GM19043 (cell line): ENCODE measurements around the gene MYOF.

Experiments used
- ATAC-seq: cut with Tn5 transposase; IDR thresholded peaks from one replicate; pipeline ENCODE4 v1.9.1; 2021; ENCODE audit warnings: low read depth; ENCODE audit not compliant: unreplicated experiment

Gene MYOF, protein sequence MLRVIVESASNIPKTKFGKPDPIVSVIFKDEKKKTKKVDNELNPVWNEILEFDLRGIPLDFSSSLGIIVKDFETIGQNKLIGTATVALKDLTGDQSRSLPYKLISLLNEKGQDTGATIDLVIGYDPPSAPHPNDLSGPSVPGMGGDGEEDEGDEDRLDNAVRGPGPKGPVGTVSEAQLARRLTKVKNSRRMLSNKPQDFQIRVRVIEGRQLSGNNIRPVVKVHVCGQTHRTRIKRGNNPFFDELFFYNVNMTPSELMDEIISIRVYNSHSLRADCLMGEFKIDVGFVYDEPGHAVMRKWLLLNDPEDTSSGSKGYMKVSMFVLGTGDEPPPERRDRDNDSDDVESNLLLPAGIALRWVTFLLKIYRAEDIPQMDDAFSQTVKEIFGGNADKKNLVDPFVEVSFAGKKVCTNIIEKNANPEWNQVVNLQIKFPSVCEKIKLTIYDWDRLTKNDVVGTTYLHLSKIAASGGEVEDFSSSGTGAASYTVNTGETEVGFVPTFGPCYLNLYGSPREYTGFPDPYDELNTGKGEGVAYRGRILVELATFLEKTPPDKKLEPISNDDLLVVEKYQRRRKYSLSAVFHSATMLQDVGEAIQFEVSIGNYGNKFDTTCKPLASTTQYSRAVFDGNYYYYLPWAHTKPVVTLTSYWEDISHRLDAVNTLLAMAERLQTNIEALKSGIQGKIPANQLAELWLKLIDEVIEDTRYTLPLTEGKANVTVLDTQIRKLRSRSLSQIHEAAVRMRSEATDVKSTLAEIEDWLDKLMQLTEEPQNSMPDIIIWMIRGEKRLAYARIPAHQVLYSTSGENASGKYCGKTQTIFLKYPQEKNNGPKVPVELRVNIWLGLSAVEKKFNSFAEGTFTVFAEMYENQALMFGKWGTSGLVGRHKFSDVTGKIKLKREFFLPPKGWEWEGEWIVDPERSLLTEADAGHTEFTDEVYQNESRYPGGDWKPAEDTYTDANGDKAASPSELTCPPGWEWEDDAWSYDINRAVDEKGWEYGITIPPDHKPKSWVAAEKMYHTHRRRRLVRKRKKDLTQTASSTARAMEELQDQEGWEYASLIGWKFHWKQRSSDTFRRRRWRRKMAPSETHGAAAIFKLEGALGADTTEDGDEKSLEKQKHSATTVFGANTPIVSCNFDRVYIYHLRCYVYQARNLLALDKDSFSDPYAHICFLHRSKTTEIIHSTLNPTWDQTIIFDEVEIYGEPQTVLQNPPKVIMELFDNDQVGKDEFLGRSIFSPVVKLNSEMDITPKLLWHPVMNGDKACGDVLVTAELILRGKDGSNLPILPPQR (N-terminal part only)

DNA sequence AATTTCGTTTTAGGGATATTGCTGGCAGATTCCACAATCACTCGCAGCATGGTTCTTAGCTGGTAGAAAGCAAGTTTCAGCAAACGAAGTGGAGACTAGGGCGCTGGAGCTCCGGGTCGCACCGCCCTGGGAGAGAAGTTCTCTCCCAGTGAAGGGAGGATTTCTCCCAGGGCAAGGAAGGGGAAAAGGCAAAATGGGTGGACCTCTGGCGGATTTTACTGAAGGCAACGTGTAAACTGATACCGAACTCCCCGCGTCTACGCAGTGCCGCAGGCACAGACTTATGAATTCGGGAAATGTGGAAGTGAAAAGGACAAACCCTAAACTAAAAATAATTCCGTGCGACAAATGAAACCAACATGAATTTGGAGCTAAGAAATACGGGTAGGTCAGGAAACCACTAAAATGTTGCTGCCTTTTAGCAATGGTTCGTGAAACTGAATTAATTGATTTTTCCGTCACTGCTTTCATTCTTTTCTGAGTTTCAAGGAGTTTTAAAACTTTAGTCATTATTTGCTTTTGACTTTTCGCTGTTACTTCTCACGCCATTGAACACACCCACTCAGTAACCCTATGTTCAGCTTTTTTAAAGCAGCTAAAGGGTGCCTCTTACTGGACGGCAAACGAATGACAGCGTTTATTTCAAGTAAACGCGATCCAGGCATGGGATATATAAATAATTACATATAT, at the start of gene MYOF:
TSS of gene MYOF (minus strand) at position 190 of the 690 bp plus-strand sequence. CDS start at position 50, 140 bp downstream.
- peak; percentile 84 for ATAC-seq

DNA sequence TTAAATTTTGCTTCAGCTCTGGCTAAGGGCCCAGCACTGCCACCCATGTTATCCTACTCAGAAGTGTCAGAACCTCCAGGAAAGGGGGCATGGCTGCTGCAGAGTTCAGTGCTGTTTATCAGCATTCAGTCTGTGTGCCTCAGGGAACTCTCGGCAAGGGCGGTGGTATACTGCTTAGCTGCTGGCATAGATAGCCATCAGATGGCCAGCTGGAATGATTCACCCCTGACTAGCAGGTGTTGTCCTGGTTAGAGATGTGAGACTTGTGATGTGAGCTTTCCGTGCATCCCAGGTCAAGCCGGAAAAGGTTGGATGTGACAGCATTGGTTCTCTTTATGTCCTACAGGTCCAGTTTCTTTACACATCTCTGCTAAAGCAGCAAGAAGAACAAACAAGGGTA, 36.4 kb upstream of the MYOF start:
- no peak for ATAC-seq

DNA sequence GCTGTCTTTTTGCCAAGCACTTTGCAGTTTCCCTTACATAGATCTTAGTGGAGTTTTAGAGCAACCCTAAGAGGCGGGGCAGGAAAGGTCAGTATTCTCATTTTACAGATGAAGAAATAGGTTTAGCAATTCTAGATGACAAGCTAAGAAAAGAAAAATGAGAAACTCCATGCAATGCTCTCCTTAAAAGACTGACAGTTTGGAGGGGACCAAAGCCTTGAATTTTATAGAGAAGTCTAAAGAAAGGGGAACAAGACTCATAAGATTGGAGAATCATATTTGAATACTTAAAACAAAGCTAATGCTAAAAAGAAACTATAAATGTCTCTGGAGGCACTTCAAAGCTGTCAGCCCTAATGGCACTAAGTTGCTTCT, 33.9 kb upstream of the MYOF start:
- no peak for ATAC-seq

DNA sequence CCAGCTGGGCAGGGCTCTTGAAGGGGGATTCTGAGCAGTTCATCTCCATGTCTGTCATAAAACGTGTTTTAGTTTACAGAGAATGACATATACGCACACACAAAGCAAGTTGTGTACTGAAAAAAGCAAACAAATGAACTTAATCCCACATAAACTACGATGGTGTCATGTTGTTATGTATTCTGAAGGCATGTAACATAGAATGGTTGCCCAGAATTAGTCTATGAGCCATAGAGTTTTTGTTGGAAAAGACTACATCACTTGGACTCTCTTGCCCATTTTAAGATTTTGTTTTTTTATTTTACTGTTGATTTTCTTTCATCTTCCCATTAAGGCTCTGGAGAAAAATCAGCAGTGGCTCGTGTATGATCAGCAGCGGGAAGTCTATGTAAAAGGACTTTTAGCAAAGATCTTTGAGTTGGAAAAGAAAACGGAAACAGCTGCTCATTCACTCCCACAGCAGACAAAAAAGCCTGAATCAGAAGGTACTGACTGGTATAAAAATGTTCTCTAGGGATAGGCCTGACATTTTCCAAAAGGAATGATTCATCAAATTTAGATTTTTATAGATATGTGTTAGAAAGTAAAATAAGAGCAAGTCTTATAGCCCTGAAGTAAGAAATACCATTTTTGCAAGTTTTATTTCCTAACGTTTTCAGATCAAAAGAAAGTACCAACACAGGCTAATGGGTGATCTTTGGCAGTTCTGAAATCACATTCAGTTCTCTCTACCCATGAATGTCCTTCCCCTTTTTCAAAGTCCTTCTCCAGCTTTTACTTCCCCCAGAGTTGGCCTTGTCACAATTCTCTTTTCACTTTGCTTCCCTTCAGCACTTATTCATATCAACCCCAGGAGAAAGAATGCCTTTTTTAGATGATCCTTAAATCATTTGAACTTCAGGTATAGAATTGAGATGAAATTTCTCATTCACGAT, 33.2 kb upstream of the MYOF start:
- ATAC-seq, result no peak

DNA sequence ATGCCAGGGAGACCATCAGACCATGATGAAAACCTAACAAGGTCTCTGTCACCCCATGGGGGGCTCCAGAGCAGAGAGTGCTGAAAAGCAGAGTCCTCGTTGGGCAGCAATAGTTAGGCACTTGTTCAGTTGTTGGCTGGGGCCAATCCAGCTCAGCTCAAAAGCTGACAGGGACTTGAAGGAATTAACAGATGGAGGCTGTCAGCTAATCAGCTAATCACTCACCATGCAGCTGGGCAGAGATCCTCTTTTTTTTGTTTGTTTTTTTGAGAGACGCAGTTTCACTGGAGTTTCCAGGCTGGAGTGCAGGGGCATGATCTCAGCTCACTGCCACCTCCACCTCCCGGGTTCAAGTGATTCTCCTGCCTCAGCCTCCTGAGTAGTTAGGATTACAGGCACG, 32.4 kb upstream of the MYOF start:
- no peak for ATAC-seq

DNA sequence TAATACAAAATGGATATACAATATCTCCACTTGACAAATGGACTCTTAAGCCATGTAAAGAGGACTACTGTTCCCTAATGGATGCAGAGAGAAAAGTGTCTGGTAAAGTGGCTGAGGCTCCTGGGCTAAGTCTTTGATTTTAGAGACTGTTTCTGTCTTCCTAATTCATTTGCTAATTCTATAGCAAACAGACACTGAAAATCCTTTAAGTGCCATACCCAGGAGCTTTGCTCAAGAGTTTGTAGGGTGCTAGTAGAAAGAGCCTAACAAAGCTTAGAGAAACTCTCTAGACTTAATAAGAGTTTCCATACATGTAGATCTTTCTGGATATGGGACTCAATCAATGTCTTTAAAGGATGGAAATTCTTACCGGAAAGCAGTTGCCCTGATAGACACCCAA, 31.0 kb upstream of the MYOF start:
- no peak for ATAC-seq

DNA sequence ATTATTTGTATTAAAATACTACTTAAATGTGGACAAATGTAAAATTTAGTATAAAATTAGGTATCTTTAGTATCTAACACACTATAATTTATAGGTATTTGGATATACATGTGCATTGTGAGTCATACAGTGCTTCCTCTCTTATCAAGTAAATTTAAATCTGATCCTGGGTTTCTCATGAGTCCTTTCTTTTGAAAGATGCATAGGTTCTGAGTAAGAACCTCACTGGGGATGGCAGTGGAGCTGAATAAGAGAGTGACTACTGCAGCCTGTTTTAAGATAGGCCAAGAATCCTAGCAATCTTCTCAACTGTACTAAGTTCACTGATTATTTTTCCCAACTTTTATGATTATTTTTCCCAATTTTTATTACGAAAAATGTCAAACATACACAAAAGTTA, 30.4 kb upstream of the MYOF start:
- no peak for ATAC-seq

DNA sequence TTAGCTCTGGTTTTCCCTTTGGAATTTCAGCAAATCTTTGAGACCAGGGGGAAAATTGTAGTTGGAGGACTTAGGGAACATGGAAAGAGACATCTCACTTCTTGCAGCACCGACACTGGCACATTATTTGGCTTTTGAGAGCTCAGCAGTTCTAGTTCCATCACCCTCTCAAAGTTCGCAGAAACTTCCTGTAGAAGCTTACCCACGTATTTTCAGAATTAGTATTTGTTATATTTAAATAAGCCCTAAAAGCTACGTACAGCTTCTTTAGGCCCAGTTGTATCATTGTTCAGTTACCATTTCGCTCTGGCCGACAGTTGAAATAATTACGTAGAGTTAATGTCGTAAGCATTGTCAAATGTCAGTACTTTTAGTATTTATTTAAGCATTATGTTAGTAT, 27.7 kb upstream of the MYOF start:
- no peak for ATAC-seq

DNA sequence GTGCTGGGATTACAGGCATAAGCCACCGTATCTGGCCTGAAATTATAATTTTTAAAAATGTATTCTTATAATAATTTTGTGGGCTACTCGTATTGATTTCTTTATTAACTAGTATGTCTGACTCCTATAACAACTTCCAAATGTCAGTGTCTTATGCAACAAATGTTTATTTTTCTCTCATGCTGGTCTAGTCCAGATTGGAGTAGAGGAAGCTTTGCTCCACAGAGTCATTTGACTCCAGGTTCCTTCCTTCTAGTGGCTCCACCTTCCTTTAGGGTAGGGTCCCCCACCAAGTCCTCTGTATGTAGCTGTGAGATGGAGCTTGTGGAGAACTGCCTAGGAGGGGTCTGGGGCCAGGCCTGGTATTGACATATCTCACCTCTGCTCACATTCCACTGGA, 22.9 kb upstream of the MYOF start:
- ATAC-seq, result no peak

DNA sequence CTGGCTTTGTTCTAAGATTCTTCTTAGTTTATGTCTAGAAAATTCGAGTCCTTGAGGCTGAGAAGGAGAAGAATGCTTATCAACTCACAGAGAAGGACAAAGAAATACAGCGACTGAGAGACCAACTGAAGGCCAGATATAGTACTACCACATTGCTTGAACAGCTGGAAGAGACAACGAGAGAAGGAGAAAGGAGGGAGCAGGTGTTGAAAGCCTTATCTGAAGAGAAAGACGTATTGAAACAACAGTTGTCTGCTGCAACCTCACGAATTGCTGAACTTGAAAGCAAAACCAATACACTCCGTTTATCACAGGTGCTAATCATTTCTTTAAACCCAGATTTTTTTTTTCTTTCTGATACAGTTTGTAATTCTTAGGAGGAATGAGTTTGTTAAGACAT, 20.9 kb upstream of the MYOF start:
- ATAC-seq, result peak; percentile 81

DNA sequence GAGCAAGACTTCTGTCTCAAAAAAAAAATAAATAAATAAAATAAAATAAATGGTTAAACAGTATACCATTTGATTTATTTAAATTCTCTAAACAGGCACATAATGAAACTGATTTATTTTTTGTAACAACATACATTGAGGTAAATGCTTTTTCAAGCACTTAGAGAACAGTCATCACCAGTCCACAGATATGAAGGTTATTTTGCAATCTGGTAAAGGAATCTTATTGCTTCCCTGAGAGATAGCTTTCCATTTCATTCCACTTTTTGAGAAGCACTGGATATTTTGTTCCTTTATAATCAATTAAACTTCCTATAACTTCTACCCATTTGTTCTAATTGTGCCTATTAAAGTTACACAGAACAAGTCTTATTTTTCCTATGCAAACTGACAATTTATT, 19.5 kb upstream of the MYOF start:
- no peak for ATAC-seq

DNA sequence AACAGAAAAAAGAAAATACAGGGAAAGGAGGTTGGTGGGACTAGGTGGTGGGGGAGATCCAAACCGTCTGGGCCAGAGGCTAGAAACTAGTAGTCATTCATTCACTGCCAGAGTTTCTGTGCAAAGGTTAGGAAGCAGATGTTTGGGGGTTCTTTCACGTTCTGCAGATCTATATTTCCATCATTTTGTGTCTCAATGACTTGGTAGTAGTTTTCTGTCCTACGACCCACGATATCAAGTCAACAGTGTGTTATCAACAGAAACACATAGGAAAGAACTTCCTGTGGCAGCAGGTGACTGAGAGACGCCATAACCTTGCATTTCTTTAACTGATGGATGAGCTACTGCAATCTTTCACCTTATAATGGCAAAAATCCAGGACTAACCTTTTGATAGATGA, 16.0 kb upstream of the MYOF start:
- ATAC-seq, result no peak

DNA sequence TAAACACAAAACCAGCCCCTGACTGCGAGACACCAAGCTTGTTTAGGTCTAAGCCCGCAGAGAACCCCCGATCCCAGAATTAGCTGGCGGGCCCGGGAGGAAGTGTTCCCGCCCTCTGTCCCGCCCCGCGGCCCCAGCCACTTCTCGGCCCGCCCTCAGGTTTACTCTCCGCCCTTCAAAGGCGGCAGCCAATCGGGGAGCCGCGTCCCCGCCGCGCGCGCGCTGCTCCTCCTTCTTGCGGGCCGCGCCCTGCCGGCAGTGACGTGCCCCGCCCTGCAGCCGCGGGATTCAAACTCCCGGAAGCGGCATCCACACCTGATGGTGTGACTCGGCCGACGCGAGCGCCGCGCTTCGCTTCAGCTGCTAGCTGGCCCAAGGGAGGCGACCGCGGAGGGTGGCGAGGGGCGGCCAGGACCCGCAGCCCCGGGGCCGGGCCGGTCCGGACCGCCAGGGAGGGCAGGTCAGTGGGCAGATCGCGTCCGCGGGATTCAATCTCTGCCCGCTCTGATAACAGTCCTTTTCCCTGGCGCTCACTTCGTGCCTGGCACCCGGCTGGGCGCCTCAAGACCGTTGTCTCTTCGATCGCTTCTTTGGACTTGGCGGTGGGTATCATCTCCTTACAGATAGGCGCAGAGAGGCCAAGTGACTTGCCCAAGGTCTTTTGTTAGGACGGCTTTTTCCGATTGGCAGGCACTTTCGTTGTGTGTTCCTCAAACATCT, 14.3 kb upstream of the MYOF start, which contains the start of gene CEP55:
TSS of gene CEP55 (plus strand) at position 291 of the 720 bp plus-strand sequence. CDS start 3,440 bp downstream, outside the sequence.
- peak; percentile 99 for ATAC-seq

DNA sequence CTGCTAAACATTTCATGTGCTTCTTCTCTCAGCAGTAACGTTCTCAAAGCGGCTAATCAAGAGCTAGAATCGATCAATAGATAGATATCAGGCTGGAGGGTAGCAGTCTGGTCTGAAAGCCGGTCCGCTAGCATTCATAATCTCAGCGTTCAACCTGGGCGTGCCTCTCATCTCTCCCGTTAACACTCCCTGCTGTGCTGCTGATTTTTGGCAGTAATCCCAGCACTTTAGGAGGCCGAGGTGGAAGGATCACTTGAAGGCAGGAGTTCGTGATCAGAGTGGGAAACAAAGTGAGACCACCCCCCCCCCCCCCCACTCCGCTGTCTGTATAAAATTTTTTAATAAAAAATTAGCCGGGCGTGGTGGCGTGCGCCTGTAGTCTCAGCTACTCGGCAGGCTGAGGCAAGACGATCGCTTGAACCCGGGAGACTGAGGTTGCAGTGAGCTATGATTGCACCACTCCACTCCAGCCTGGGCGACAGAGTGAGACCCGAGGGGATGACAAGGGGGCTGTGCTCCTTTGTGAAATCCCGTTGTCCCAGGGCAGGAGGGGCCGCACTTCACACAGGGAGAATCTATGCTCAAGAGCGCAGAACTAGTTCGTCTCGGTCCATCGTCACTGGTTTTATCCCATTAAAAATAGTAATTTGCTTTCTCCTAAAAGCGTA, 13.7 kb upstream of the MYOF start:
- ATAC-seq, result peak; percentile 15

DNA sequence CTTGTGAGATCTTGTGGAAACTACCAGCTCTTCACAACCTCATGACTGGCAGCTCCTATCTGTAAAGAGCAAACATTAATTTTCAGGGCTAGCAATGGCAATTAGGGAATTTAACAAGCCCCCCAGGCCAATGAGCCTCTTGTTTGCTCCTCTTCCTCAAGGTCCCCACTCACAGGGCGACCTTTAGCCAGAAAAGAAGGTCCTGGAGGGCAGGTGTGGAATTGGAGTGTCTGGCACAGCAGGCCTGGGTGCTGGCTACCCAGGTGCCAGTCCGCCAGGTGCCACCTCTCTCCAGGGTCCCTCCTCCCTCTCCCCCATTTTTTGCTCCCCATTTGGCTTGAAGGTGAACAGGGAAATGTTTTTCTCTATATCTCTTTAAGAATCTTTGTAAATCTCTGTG, 12.4 kb upstream of the MYOF start:
- no peak for ATAC-seq

DNA sequence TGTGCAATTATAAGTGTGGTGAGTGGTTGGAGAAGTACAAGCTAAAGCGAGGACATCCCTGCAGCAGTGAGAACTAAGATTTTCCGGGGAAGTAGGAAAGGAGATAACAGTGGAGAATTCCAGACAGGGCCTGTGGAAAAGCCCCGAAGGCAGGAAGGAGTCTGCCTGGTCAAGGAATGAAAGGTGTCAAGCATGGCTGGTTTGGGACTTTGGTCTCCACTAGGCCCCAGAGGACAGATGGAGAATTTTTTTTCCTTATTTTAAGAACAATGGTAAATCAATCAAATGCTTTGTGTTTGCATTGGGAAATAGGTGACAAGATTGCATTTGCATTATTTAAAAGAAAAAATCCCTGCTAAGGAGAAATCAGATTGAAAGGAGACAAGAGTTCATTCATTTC, 11.0 kb upstream of the MYOF start:
- ATAC-seq, result no peak

DNA sequence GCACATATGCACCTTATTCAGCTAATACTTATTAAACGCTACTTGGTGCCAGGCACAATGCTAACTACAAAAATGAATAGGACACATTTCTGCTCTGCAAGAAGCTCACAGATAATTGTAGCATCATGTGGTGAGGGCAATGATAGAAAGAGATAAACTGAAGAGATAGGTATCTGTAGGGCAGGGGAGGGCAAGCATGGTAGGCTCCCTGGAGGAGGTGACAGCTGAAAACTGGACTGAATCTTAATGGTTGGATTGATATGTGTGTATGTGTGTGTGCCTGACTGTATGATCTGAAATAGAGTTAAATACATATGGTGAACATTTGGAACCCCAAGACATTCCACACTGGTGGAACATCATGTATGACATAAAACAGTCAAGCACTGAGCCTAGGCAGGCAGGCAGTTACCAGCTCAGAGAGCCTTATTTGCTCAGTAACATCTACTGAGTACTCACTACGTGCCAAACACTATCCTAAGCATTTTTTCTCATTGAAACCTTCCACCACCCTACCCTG, 9.5 kb upstream of the MYOF start:
- no peak for ATAC-seq
